H1 (cell line): ENCODE results near the gene ANGPTL5. TPM values are rescaled to one million over a fixed set of nuclear protein-coding genes. Genes with fewer than 3 reads are reported as not detected.

ENCODE experiments used
- ASH2L ChIP-seq: fragments of 200-600, 300-600 bp; sonication (generic); IDR thresholded peaks from one replicate; pipeline ENCODE4 v1.7.1; 2017; ENCODE audit warnings: low read length
- EZH2 ChIP-seq: fragments of 200-600 bp; sonication (generic); IDR thresholded peaks from 2 replicates; pipeline ENCODE4 v1.7.1; 2012; ENCODE audit warnings: low read depth, mild to moderate bottlenecking, moderate library complexity, low read length, inconsistent platforms; ENCODE audit not compliant: severe bottlenecking
- JUN ChIP-seq: IDR thresholded peaks from 2 replicates; pipeline ENCODE4 v1.6.1; 2011; ENCODE audit warnings: low read depth, mild to moderate bottlenecking, improper control_type of control experiment, low read length
- JUND ChIP-seq: IDR thresholded peaks from 2 replicates; pipeline ENCODE4 v1.6.1; 2011; ENCODE audit warnings: mild to moderate bottlenecking, improper control_type of control experiment, low read length
- polyA plus RNA-seq, 7 experiments: library from polyadenylated mRNA; depleted of rRNA in 3 of 7; stranded (reverse) in 5 of 7; unstranded in 2 of 7; fragments of >200 nt in 5 of 7; fragments of 200-250 nt in 2 of 7; gene quantifications; 1 replicate in 5 of 7; 2 replicates in 1 of 7; 4 replicates in 1 of 7; pipeline versions ENCODE4 v1.2.1 to v1.2.3, GENCODE V29; 2011 to 2013; ENCODE audit warnings: missing spikeins in 2 of 7, mixed read lengths in 2 of 7
- total RNA-seq: library from RNA; stranded (reverse); fragmentation: NEBNext Ultra II Directional; extraction: Animal tissue kit (Norgen Biotek cat#: 25700); gene quantifications from 2 replicates; pipeline ENCODE4 v1.2.1, GENCODE V29; 2021
- TF ChIP-seq, protein P1 (sequence below): IDR thresholded peaks from 2 replicates; pipeline ENCODE4 v1.6.1; 2012; ENCODE audit warnings: inconsistent platforms

ANGPTL5 gene
- total and polyA plus RNA-seq, 2 of the 8 experiments (the other 6 are each of a cell fraction or from before 2014, with no cell fraction given), result not detected

- TF ChIP-seq JUN (no peak), JUND (no peak), EZH2 (no peak), ASH2L (no peak)
- TF ChIP-seq, protein P1, sequence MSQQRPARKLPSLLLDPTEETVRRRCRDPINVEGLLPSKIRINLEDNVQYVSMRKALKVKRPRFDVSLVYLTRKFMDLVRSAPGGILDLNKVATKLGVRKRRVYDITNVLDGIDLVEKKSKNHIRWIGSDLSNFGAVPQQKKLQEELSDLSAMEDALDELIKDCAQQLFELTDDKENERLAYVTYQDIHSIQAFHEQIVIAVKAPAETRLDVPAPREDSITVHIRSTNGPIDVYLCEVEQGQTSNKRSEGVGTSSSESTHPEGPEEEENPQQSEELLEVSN, result no peak
- TF ChIP-seq, all 59 proteins: peak for 0
These were observed 8.5 kb downstream of the ANGPTL5 start (continued) for GRCh38 chr11:101907815-101908214.
